ENCODE data around the gene CTIF.

CTIF gene

DNA sequence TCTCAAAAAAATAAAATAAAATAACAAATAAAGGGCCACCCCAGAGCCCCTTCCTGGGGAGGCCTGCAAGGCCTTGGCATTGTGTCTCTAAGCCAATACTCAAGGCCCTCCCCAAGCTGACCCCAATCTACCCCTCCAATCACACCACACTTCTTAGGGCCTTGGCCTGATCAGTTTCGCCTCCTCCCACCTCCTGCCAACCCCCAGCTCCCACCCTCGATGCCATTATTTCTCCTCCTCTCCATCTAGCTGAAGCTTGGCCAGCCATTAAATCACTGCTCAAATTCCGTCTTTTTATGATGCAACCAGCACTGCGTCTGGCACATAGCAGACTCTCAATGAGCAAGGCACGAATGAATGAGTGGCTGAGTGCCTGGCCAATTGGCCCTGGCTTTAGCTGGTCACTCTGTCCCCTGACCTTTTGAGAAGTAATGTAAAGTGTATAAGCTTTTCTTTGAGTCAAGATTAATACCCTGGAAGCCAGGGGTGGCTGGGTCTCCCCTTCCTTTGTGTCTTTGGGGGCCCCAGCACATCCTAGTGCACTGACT is 356.0 kb downstream of the CTIF start:
- no peak for DNase-seq

DNA sequence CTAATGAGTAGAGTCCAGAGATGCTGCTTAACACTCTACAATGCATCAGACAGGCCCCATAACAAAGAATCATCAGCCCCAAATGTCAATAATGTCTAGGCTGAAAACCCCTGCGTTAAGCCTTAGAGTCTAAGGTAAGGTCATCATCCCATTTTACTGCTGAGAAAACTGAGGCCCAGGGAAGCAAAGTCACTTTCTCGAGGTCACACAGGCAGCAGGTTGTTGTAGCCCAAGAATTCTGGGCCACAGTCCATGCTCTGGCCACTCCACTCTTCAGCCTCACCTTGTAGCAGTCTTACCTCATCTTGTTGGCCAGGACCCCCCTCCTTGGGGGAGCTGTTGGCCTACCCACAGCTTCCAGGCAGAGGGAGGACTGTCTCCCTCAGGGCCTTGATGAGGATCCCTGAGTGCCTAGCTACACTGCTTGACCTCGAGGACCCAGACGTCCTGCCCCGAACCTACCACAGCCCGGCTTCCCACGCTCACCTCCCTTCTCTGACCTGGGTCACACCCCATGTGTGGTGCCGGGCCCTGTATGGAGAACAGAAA is 357.6 kb downstream of the CTIF start:
- DNase-seq: no peak

- DNase-seq: no peak
Observed at GRCh38 chr18:48896875-48897511, 358.2 kb downstream of the CTIF start.

GRCh38 chr18:48897531-48897930 is 358.7 kb downstream of the CTIF start:
- DNase-seq: no peak

- no peak for DNase-seq
Observed at GRCh38 chr18:48898521-48898920, 359.7 kb downstream of the CTIF start.

- DNase-seq: no peak
Observed at GRCh38 chr18:48899558-48900174, 360.8 kb downstream of the CTIF start.

DNA sequence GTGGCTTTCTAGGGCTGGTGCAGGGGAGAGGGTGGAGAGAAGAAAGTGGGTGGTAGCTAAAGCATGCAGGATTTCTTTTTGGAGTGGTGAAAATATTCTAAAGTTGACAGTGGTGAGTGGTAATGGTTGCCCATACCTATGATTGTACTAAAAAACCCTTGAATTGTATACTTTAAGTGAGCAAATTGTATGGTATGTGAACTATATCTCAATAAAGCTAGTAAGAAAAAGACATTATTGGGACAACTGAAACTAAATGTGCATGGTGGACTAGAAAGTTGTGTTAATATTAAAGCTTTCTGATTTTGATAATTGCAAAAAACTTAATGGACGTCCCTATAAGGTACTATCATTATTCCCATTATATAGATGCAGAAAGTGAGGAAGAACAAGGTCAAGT is 361.6 kb downstream of the CTIF start:
- DNase-seq: no peak

DNA sequence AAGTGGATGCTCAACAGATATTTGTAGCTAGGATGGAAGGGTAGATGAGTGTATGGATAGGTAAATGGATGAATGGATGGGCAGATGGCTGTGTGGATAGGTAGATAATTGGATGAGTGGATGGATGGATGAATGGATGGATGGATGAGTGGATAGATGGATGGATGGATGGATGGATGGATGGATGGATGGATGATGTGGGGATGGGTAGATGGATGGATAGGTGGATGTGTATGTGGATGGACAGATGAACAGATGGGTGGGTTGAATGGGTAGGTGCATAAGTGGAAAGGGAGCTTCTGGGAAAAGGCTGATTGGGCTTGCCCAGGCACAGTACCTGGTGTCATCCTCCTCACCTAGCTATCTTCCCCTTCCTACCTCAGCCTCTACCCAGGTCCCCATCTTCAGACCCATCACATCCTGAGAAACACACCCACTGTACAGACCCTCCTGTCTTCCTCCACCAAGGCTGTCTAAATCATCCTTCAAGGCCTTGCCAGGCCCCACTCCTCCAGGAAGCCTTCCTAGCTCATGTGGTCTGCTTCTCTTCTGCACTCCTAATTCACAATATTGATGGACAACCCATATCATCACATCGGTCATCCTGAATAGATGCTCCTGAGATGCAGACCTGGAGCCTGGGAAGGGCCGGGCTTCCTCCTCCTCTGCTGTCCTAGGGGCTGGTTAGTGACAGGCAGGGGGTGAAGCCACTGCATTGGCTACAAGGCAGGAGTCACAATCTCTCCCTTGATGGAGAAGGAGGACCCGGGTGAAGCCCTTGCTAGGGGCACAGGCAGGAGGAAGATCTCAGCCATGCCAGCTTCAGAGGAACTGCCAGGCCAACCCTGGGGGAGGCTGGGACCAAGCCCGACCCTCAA is 362.6 kb downstream of the CTIF start:
- DNase-seq: no peak

GRCh38 chr18:48902023-48902855 is 363.4 kb downstream of the CTIF start:
- peak; percentile 51 for DNase-seq

GRCh38 chr18:48902856-48903601 is 364.2 kb downstream of the CTIF start:
- DNase-seq: no peak

DNA sequence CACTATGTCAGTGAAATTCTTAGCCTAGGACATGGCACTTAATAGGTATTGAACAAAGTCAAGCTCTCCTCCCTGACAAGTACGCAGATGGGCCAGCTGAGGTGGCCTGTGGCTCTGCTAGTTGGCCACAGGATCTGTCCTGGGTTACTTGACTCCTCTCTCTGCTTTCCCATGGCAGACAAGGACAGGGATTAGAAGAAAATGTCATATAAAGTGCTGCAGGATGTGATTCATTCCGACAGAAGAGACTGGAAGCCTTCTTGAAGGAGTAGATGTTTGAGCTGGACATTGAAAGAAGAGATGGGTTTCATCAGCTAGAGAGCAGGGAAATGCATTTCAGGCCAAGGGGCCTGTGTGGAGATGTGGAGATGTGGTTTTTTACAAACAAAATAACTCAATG is 365.3 kb downstream of the CTIF start:
- DNase-seq: no peak

DNA sequence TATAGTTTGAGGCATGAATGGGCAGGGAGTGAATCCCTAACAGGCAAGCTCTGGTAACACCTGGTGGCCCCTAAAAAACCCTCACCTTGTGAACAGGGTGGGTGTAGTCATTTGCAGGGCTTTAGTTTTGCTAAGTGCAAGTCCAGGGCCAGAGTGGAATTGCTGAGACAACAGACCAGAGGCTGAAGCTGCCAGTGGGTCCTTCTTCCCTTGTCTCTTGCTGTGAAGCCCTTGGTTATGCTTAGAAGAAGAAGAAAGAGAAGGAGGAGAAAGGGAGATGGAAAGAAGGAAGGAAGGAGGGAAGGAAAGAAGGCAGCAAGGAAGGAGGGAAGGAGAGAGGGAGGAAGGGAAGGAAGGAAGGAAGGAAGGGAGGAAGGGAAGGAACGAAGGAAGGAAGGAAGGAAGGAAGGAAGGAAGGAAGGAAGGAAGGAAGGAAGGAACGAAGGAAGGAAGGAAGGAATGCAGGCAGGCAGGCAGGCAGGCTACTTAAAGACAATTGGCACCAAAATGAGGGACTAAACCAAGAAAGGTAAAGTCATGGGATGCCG is 366.1 kb downstream of the CTIF start:
- DNase-seq: no peak

DNA sequence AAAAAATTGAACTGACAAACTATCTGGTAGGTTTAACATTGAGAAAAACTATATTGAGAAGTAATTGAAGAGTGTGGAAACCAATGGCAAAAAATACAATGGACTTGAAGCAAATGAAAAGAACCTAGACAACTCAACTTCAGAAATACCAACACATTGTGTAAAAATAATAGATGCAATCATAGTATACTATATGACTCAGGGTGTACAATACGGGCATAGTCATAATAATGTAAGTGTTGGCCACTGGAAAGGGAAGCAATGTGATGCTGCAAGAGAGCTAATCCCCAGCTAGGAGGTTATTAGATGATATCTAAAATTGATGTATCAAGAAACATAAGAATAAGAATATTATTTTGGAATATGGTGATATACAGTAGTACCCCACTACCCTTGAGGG is 366.7 kb downstream of the CTIF start:
- DNase-seq: no peak

DNA sequence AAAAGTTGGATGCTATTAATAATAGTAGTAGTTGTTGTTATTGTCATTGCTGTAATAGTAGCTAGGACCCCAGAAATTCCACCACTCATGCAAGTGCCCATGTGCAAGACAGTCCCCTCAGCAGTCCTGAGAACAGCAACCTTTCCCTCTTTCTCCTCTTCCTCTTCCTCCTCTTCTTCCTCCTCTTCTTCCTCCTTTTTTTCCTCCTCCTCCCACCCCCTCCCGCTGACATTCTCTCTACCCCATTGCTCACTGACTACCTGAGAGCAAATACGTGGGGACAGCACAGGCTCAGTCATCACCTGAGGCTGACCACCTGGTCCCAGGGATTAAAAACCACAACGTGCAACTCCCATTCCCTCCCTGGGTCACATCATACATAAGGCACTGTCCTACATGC is 370.1 kb downstream of the CTIF start:
- DNase-seq: no peak

- no peak for DNase-seq
Observed at GRCh38 chr18:48909721-48910120, 370.9 kb downstream of the CTIF start.

GRCh38 chr18:48910972-48911545 is 372.2 kb downstream of the CTIF start:
- DNase-seq: no peak

Measured in NCI-H2029 treated with DMSO at 0.1 percent for 48 hours (cell line).